A673 (cell line): Measurements from ENCODE around the gene DDX3X. TPM values are rescaled to one million over a fixed set of nuclear protein-coding genes. Genes with fewer than 3 reads are reported as not detected.
"Not testable (repeated sequence)": the region's sequence is repeated elsewhere in the genome, so short reads cannot be mapped to it uniquely, and the experiment has no call there.

ENCODE experiments used
- BruUV-seq: library from RNA; stranded (reverse); fragments of 400-500 nt; replicated peaks from 2 replicates; lab custom pipeline; 2021; lab: Mats Ljungman, UMichigan
- CTCF ChIA-PET: fragments of 300-600 bp; sonication (Branson Sonifier 250); formaldehyde crosslinking; loops from one replicate; lab custom pipeline; 2022; ENCODE audit warnings: antibody characterized with exemption; lab: Charles Lee
- POLR2A ChIA-PET: fragments of 300-600 bp; sonication (Branson Sonifier 250); formaldehyde crosslinking; loops from one replicate; lab custom pipeline; 2022; ENCODE audit warnings: antibody characterized with exemption; ENCODE audit not compliant: low non-redundant PET; lab: Charles Lee
- DNase-seq: peaks from one replicate; pipeline ENCODE4 v3.0.0-alpha.2; 2015; ENCODE audit warnings: low spot score
- H3K27ac ChIP-seq: fragments of 200-600 bp; sonication (generic); 2 replicates; pipeline ENCODE4 v1.5.1; 2016; ENCODE audit warnings: mixed run types, low read depth, mild to moderate bottlenecking, mixed read lengths, antibody characterized with exemption, low read length; ENCODE audit not compliant: poor library complexity, severe bottlenecking
- H3K27me3 ChIP-seq: fragments of 200-600 bp; sonication (generic); replicated peaks from 2 replicates; pipeline ENCODE4 v1.6.1; 2017; ENCODE audit warnings: mixed run types, low read depth, mild to moderate bottlenecking, mixed read lengths, antibody characterized with exemption, low read length; ENCODE audit not compliant: insufficient read depth, poor library complexity
- H3K36me3 ChIP-seq: fragments of 200-600 bp; sonication (generic); 2 replicates; pipeline ENCODE4 v1.6.1; 2016; ENCODE audit warnings: mixed run types, mild to moderate bottlenecking, mixed read lengths, antibody characterized with exemption, low read length; ENCODE audit not compliant: insufficient read depth, poor library complexity, severe bottlenecking
- H3K4me1 ChIP-seq: fragments of 200-600 bp; sonication (generic); 2 replicates; pipeline ENCODE4 v1.6.1; 2017; ENCODE audit warnings: mixed run types, mild to moderate bottlenecking, mixed read lengths, antibody characterized with exemption, low read length; ENCODE audit not compliant: insufficient read depth, poor library complexity, severe bottlenecking
- H3K4me3 ChIP-seq: fragments of 200-600 bp; sonication (generic); 2 replicates; pipeline ENCODE4 v1.5.1; 2016; ENCODE audit warnings: low read depth, mixed run types, mild to moderate bottlenecking, mixed read lengths, low read length; ENCODE audit not compliant: poor library complexity, severe bottlenecking
- H3K9me3 ChIP-seq: fragments of 200-600 bp; sonication (generic); 2 replicates; pipeline ENCODE4 v1.6.1; 2016; ENCODE audit warnings: mixed run types, low read depth, mild to moderate bottlenecking, mixed read lengths, antibody characterized with exemption, low read length; ENCODE audit not compliant: poor library complexity, severe bottlenecking
- EZH2 ChIP-seq: fragments of 200-600 bp; sonication (generic); IDR thresholded peaks from 2 replicates; pipeline ENCODE4 v1.6.1; 2017; ENCODE audit warnings: borderline replicate concordance, low read depth, mild to moderate bottlenecking, mixed read lengths, antibody characterized with exemption, low read length; ENCODE audit not compliant: poor library complexity, severe bottlenecking
- intact Hi-C: fragments of 100-400 bp; cut with micrococcal nuclease; formaldehyde crosslinking; loops from one replicate; pipeline ENCODE4 v1.10.0; 2022; ENCODE audit not compliant: unreplicated experiment
- total RNA-seq: library from RNA; stranded (reverse); gene quantifications from 2 replicates; pipeline ENCODE4 v1.2.3, GENCODE V29; 2021
- TF ChIP-seq, protein P1 (sequence below): fragments of 300-800, 200-600 bp; sonication (generic); conservative IDR thresholded peaks from 2 replicates; pipeline ENCODE4 v1.5.1; 2017; ENCODE audit warnings: low read depth, mild to moderate bottlenecking, antibody characterized with exemption, low read length, moderate library complexity, mixed read lengths

The DDX3X gene
- total RNA-seq, 1 experiment from 2014 or later = 454 TPM

DNA sequence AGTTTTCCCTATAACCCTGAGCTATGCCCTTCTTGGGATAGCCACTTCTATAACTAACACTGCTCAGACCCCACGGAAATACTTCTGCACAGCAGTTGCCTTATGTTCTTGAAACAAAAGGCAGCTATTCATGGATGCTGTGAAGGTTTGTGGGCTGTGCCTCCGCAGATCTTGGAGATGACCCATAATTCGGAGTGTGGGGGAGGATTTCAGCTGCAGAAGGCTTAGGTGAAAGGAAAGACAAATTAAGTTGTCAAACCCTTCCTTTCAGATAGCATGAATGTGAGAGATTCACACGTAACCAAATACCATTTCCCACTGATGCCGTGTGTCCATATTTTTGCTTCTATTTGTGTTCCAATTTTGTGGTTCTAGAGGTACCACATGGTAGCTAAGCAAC is 75.0 kb downstream of the DDX3X start:
- TF ChIP-seq, protein P1, sequence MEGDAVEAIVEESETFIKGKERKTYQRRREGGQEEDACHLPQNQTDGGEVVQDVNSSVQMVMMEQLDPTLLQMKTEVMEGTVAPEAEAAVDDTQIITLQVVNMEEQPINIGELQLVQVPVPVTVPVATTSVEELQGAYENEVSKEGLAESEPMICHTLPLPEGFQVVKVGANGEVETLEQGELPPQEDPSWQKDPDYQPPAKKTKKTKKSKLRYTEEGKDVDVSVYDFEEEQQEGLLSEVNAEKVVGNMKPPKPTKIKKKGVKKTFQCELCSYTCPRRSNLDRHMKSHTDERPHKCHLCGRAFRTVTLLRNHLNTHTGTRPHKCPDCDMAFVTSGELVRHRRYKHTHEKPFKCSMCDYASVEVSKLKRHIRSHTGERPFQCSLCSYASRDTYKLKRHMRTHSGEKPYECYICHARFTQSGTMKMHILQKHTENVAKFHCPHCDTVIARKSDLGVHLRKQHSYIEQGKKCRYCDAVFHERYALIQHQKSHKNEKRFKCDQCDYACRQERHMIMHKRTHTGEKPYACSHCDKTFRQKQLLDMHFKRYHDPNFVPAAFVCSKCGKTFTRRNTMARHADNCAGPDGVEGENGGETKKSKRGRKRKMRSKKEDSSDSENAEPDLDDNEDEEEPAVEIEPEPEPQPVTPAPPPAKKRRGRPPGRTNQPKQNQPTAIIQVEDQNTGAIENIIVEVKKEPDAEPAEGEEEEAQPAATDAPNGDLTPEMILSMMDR = no peak
- no peak for TF ChIP-seq EZH2
- intact Hi-C loops = no loop called here
- Histone ChIP-seq H3K4me3 (no peak overlapping the region), H3K27ac (no peak overlapping the region), H3K27me3 (no peaks in the 10 kb centered on the region), H3K36me3 (no peaks in the 10 kb centered on the region), H3K4me1 (no peaks in the 10 kb centered on the region), H3K9me3 (no peaks in the 10 kb centered on the region)
- DNase-seq = no peak
- CTCF ChIA-PET = interaction anchor here (0.8 kb wide), 1 partner anchor 116 kb away, joined by 3 read pairs; no protein-coding TSS in a partner anchor
- POLR2A ChIA-PET = no interaction called here
- BruUV-seq = no TSS peak

DNA sequence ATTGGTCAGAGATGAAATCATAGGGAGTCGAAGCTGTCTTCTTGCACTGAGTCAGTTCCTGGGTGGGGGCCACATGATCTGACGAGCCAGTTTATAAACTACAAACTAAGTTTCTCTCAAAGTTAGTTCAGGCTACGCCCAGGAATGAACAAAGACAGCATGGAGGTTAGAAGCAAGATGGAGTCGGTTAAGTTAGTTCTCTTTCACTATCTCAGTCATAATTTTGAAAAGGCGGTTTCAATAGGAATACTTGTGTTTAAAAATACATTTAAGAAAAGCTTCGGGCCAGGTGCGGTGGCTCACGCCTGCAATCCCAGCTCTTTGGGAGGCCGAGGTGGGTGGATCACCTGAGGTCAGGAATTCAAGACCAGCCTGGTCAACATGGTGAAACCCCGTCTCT is 77.3 kb downstream of the DDX3X start:
- H3K9me3 ChIP-seq, H3K4me3 ChIP-seq, POLR2A ChIA-PET, H3K27me3 ChIP-seq, H3K27ac ChIP-seq, CTCF ChIA-PET, intact Hi-C loops, H3K4me1 ChIP-seq, BruUV-seq, DNase-seq, H3K36me3 ChIP-seq: not testable (repeated sequence)

DNA sequence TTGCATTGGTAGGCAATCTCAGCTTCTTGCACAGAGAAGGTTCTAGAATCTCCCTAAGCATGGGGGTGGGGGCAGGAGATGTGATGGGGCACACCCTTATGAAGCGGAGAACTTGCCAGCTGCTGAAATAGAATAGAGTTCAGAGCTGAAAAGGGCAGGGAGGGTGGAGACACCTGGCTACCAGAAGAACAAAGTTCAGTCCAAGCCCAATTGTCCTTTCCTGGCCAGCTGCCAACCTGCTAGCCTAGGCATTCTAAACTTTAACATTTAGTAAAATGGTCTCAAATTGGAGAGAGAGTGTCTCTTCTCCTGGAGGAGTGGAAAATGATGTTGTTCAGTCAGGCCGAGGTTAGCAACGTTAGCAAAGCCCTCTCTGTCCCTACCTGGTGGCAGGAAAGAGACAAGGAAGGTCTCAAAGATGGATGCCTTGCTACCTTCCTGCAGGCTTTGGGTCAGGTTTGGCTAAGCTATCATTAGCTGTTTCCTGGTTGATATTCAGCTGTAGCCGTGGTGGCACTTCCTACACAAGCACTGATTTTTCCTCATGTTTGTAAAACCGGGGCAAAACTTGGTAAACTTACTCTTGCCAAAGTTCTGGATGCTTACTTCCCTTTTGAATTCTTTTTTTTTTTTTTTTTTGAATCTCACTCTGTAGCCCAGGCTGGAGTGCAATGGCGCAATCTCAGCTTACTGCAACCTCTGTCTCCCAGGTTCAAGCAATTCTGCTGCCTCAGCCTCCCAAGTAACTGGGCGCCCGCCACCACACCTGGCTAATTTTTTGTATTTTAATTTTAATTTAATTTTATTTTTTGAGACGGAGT is 78.5 kb downstream of the DDX3X start:
- H3K27ac ChIP-seq = no peak overlapping the region
- H3K4me3 ChIP-seq = no peak overlapping the region
- POLR2A ChIA-PET = no interaction called here
- H3K27me3 ChIP-seq = no peaks in the 10 kb centered on the region
- no peaks in the 10 kb centered on the region for H3K36me3 ChIP-seq
- intact Hi-C loops = no loop called here
- no peaks in the 10 kb centered on the region for H3K9me3 ChIP-seq
- BruUV-seq = no TSS peak
- DNase-seq = no peak
- TF ChIP-seq, protein P1 = no peak
- TF ChIP-seq EZH2 = no peak
- H3K4me1 ChIP-seq = no peaks in the 10 kb centered on the region
- CTCF ChIA-PET = no interaction called here

Other genes with a start within 250 kb of the DDX3X start
- 70.6 and 76.0 TPM in 2 replicates for gene USP9X, start 248.7 kb upstream of the DDX3X start, total RNA-seq
- not detected in 2 replicates for gene NYX, start 113.2 kb downstream of the DDX3X start, total RNA-seq